HG02973 (cell line): ENCODE data around the gene SLC16A10.
"Not testable (repeated sequence)": the region's sequence is repeated elsewhere in the genome, so short reads cannot be mapped to it uniquely, and the experiment has no call there.

ENCODE experiments used
- ATAC-seq: cut with Tn5 transposase; IDR thresholded peaks from one replicate; pipeline ENCODE4 v1.9.1; 2021; ENCODE audit warnings: moderate library complexity; ENCODE audit not compliant: unreplicated experiment

SLC16A10 gene

DNA sequence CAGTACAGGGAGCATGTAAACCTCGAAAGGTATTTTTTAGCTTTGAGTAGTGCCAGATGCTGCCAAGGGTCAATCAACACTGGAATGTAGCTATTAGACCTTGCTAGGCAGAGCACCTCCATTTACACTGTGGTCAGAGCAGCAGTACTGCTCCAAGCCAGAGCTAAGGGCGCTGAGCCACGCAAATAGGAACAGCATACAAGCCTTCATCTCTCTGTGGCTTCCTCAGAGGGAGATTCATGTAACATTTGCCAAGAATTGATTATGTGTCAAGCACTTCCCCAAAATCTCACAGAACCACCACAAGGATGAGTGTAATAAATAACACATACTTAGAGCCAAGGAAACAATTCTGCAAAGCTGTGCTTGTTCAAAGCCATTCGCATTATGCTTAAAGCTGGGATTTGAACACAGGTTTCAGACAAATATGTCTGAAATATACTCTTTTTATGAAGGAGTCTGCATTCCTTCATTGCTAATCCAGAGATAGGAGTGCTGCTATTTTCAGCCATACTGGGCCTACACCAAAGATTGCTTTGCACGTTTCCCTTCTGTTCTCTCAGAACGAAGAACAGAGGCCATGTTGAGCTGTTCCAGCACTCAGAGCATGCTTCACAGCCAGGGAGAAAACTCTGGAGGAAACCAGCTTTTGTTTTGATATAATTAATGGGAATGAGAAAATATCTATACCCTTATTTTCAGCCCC lies 97.7 kb downstream of the SLC16A10 start:
- ATAC-seq: no peak

GRCh38 chr6:111185954-111186353 lies 98.7 kb downstream of the SLC16A10 start:
- no peak for ATAC-seq

DNA sequence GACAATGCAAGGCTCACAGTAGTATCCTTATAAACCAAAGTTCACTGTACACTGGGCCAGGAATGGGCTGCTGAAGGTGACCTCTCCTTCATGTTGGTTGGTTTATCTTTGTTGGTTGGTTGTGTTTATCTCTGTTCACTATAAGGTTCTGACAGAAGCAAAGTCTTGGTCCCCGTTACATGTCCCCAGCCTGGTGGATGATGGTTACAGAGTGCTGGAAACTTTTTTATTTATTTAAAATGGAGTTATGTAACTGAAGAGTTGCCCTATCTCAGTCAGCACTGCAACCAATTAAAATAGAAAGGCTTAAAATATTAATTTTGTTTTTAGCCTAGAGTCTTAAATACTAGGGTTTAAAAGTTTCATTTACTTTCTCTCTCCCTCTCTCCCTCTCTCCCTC lies 100.6 kb downstream of the SLC16A10 start:
- ATAC-seq: no peak

GRCh38 chr6:111189666-111190210 lies 102.4 kb downstream of the SLC16A10 start:
- ATAC-seq: not testable (repeated sequence)

DNA sequence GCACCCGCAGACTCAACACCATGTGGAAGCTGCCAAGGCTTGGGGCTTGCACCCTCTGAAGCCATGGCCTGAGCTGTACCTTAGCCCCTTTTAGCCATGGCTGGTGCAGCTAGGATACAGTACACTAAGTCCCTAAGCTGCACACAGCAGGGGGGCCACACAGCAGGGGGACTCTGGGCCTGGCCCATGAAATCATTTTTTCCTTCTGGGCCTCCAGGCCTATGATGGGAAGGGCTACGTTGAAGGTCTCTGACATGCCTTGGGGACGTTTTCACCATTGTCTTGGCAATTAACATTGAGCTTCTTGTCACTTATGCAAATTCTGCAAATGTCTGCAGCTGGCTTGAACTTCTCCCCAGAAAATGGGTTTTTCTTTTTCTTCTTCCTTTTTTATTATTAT lies 103.3 kb downstream of the SLC16A10 start:
- no peak for ATAC-seq

DNA sequence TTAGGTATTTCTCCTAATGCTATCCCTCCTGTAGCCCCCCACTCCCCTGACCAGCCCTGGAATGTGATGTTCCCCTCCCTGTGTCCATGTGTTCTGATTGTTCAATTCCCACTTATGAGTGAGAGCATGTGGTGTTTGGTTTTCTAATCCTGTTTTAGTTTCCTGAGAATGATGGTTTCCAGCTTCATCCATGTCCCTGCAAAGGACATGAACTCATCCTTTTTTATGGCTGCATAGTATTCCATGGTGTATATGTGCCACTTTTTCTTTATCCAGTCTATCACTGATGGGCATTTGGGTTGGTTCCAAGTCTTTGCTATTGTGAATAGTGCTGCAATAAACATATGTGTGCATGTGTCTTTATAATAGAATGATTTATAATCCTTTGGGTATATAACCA lies 103.8 kb downstream of the SLC16A10 start:
- not testable (repeated sequence) for ATAC-seq

- ATAC-seq: no peak
These were observed 105.7 kb downstream of the SLC16A10 start for GRCh38 chr6:111192911-111193555.

- ATAC-seq: no peak
These were observed 108.4 kb downstream of the SLC16A10 start for GRCh38 chr6:111195656-111196055.

DNA sequence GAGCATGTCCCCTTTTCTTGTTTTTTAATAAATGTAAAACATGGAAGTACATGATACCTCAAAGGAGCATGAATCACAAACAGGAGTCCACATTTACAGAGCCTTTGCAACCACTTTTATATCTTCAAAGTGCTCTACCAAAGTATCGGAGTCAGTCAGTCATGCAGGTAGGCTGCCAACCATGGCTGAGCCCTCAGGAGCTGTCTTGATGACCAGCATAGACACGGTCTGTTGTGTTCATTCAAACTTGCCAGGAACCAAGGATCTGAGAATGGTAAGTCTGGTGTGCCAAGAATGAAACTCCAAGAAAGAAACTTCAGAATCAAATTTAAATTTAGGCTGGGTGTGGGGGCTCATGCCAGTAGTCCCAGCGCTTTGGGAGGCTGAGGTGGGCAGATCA lies 111.5 kb downstream of the SLC16A10 start:
- no peak for ATAC-seq

DNA sequence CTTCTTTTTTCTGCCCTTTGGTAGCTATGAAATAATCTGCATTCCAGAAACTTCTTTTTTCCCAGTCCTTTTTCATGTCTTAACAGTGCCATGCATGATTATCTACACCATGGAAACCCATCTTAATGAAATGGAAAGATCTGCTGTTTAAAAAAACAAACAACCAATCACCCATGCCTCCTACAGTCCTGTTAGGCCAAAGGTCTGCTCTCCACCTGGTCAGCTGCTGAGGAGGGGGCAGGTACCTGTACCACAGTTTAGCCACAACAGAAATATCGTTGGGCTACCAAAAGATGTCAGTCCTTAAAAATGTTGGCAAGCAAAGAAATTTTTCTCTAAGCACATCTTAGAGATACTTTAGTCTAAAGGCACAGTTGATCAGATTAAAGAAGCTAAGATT lies 112.6 kb downstream of the SLC16A10 start:
- ATAC-seq: no peak

- no peak for ATAC-seq
These were observed 113.3 kb downstream of the SLC16A10 start for GRCh38 chr6:111200350-111201243.

GRCh38 chr6:111201244-111201554 lies 113.9 kb downstream of the SLC16A10 start:
- ATAC-seq: no peak

- ATAC-seq: no peak
These were observed 114.5 kb downstream of the SLC16A10 start for GRCh38 chr6:111201764-111202163.

DNA sequence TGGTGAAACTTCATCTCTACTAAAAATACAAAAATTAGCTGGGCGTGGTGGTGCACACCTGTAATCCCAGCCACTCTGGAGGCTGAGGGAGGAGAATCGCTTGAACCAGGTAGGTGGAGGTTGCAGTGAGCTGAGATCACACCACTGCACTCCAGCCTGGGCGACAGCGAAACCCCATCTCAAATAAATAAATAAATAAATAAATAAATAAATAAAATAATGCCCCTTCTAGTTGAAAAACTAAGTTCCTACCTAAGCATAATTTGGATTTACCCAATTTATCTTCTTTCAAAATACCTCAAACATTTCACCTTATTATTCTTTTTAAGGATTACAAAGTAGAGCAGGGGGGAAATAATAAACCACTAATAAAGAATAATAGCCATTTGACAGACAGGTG lies 116.2 kb downstream of the SLC16A10 start:
- not testable (repeated sequence) for ATAC-seq

DNA sequence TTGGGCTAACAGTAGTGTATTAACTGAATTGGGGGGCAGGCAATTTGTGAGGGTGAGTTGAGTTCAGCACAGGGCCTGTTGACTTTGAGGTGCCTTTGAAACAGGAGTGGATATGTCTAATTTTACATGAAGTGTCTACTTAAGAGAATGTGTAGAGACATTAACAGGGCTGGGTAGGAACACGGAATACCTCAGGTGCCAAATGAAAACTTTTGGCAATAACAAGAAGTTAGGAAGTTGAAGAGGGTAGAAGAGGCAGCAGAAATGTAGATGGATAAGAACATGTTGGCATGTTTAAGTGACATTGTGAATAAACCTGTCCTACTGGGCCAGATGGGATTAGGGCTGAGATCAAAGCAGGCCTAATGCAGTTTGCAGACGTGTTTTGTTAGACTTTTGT lies 117.0 kb downstream of the SLC16A10 start:
- no peak for ATAC-seq

- ATAC-seq: no peak
These were observed 117.6 kb downstream of the SLC16A10 start for GRCh38 chr6:111204881-111205280.

DNA sequence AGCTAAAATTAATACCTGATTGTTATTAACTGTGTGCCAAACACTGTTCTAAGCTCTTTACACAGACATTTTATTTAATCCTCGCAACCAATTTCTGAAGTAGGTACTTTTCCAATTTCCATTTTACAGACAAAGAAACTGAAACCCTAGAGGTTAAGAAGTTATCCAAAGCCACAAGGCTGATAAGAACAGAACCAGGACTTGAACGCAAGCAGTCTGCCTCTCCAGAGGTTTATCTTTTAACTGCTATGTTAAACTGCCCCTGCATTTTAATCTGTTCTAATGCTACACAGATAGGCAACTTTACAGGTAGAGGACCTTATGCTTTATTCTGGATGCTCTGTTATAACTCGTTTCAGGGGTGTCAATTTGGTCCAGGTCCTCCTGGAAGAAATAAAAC lies 118.2 kb downstream of the SLC16A10 start:
- no peak for ATAC-seq

- no peak for ATAC-seq
These were observed 120.0 kb downstream of the SLC16A10 start for GRCh38 chr6:111207141-111207858.

DNA sequence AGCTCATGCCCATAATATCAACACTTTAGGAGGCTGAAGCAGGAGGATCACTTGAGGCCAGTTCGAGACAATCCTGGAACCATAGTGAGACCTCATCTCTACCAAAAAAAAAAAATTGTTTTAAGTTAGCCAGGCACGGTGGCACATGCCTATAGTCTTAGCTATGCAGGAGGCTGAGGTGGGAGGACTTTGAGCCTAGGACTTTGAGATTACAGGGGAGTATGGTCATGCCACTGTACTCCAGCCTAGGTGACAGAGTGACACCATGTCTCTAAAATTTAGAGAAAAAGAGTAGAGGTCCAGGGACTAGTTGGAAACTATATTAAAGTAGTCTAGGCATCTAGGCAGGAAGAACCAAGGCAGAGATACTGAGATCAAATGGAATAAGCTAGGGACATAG lies 121.6 kb downstream of the SLC16A10 start:
- ATAC-seq: no peak

DNA sequence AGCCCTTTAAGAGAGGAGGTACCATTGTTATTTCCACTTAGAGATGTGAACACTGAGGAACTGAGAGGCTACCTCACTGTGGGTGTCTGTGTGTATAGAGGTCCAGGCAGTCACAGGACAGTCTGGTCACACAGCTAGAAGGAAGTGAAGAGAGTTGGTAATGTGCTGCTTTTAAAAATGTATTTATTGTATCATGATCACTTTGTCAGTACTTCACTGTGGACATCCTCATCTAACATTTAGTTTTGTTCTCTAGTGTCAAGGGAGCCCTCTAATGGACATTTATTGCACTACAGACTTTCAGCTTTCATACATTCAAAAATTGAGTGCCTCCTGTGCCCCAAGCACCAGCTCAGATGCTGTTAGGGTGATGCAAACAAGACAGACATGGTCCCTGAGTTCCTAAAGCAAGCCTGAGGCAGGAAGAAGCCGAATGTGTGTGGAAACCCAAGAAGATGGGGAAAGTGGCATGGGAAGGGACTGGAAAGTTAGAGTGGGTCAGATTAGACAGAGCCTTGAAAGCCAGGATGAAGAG lies 123.0 kb downstream of the SLC16A10 start:
- ATAC-seq: no peak
